Right forelimb (tissue), 1 donor: ENCODE data around the gene INF2.
"Not testable (repeated sequence)": the region's sequence is repeated elsewhere in the genome, so short reads cannot be mapped to it uniquely, and the experiment has no call there.

ENCODE experiments used
- DNase-seq: peaks from one replicate; pipeline ENCODE4 v3.0.0-alpha.2; 2018

The INF2 gene

DNA sequence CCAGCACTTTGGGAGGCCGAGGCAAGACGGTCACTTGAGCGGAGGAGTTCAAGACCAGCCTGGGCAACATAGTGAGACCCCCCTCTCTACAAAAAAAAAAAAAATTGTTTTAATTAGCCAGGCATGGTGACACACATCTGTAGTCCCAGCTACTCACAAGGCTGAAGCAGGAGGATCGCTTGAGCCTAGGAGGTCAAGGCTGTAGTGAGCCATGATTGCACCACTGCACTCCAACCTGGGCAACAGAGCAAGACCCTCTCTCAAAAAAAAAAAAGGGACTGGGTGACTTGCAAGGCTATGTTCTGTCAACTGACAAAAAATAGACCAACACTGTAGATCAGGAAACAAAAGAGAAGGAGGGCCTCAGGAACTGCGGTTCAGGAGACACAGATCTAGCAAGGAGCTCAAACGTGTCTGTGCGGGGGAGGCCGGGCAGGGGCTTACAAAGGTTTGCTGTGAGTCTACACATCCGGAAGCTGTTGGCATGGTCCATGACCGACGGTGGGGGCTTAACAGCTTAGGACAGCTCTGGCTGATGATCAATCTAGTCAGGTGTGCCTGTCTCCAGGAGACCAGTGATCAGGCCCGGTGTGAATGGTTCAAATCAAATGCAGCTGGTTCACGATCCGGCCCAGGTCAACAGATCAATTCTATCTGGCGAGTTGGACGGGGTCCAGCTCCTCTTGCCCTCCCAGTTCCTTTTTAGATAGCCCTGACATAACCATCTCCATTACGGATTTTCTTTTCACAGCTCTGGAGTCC lies 31.7 kb upstream of the INF2 start:
- DNase-seq, result no peak

- DNase-seq, result no peak
Observed at GRCh38 chr14:104658325-104658712, 31.1 kb upstream of the INF2 start.

GRCh38 chr14:104659146-104659545 lies 30.3 kb upstream of the INF2 start:
- no peak for DNase-seq

GRCh38 chr14:104659764-104660523 lies 29.5 kb upstream of the INF2 start:
- DNase-seq, result no peak

GRCh38 chr14:104660597-104660996 lies 28.8 kb upstream of the INF2 start:
- no peak for DNase-seq

DNA sequence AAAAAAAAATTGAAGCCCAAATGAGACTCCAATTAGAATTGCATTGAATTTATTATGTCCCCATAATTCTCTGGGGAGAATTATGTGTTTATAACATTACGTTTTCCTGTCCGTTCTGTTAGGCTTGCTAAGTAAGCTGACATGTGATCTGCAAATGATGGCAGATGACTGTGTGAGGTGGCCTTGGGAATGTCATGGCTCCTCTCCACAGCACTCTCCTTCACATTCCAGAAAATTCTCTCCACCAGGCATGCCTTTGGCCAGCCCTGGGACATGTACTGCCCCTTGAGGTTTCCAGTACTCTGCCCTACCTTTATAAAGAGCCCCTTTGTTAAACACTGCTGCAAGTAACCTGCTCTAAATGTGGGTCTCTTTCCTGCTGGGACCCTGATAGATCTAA lies 28.3 kb upstream of the INF2 start:
- no peak for DNase-seq

DNA sequence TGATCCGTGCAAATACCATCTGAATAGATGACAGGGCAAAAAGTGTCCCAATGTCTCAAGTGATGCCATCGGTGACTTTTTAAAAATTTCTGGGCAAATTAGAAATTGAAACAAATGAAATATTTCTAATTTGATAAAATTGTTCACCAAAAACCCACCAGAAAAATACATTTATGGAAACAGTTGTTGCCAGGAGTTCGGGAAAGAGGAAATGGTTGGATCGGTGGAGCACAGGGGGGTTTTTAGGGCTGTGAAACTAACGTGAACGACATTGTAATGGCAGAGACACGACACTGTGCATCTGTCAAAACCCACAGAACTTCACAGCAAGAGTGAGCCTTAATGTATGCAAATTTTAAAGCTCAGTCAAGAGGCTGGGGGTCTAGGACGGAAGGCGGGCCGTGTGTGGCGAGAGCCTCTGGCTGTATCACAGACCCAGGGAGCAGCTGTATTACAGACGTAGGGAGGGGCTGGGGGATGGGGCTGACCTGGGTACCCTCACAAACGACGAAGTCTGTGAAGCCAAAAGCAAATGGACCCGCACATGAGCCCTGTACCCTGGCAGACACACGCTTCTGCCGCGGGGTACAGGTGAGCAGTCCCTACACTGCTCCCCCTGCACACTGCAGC lies 27.8 kb upstream of the INF2 start:
- not testable (repeated sequence) for DNase-seq

DNA sequence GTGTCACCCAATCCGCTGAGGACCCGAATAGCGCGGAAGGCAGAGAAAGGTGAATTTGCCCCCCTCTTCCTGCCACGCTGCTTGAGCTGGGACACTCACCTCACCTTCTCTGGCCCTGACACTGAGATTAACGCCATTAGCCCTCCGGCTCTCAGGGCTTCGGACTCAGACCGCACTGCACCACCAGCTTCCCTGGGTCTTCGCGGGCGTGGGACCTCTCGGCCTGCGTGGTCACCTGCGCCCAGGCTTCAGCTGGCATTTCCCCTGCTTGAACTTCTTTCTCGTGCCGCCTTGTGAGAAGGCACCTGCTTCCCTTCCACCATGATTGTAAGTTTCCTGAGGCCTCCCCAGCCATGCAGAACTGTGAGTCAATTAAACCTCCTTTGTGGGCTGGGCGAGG lies 26.9 kb upstream of the INF2 start:
- not testable (repeated sequence) for DNase-seq

- no peak for DNase-seq
Observed at GRCh38 chr14:104664107-104664506, 25.3 kb upstream of the INF2 start.

DNA sequence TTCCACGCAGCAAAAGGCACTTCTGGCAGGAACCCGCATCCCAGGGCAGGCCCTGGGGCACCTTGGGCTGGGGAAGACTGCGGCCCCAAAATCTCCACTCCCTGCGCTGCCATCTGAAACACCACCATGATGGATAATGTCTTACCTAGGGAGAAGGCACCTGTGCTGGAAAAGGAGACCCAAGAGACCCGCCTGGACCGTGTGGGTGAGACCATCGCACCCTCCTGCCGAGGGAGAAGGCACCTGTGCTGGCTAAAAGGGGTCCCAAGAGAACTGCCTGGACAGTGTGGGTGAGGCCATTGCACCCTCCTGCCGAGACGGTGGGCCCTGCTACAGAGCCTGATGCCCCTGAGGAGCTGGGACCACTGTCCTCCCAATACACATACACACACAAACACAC lies 24.8 kb upstream of the INF2 start:
- DNase-seq, result no peak

DNA sequence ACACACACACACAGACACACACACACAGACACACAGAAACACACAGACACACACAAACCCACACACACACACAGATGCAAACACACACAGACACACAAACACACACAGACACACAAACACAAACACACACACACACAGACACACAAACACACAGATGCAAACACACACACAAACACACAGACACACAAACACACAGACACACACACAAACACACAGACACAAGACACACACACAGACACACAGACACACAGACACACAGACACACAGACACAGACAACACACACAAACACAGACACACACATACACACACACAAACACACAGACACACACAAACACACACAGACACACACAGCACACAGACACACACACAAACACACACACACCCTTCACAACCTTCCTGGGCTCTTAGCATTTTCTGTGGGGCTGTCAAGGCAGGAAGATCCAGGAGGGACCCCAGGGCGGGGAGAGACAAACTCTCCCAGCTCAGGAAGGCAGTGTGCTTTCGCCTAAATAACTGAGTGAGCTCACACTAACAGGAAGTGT lies 24.2 kb upstream of the INF2 start:
- no peak for DNase-seq

DNA sequence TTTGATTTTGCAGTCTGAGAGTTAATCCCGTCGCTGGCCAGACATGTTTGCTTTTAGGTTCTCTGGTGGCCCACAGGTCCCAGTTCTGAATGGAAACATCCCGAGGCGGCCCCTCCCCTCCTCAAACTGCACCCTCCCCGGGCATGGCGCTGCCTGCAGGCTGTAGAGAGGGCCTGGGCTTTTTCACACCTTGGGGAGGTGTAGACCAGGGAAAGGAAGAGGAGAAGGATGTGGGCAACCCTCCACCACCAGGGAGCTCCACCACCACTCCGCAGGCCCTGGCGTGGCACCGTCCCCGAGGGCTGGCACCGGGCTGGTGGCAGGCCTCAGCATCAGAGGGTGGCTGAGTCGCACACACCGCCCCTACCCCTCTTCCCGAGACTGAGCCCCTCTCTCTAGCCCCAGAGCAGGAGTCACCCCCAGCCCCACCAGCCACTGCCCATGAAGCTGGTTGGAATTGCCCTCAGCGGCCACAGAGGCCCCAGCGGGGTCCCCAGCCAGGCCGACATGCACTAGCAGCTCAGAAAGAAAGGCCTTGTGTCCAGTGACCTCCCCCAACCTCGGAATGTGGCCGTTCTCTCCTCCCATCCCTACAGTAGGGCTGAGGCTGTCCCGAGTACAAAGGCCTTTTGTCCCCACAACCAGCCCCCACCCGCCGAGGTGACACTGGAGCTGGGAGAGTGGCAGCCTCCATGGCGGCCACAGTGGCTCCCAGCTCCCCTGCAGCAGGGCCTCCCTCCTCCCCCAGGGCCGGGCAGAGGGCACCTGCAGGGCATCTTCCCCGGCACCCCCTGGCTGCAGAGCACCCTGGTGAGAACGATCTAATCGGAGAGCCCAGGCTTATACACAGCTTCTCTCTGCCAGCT lies 23.5 kb upstream of the INF2 start:
- DNase-seq, result peak; percentile 59

GRCh38 chr14:104666523-104666895 lies 22.9 kb upstream of the INF2 start:
- not testable (repeated sequence) for DNase-seq

DNA sequence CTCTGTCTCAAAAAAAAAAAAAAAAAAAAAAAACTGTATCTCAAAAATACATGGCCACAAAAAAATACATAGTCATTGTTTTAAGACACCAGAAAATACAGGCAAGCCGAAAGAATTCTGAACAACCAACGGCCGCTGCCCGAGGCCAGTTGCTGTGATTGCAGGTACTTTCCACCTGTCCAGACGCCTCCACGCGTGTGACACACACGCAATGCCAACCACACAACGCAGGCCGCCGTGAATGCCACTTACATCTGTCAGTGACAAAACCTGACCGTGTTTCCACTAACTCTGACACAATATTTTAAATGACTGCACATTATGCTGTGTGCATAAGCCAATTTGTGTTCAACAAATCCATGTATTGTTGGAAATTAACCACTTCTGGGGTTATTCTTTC lies 22.4 kb upstream of the INF2 start:
- no peak for DNase-seq

DNA sequence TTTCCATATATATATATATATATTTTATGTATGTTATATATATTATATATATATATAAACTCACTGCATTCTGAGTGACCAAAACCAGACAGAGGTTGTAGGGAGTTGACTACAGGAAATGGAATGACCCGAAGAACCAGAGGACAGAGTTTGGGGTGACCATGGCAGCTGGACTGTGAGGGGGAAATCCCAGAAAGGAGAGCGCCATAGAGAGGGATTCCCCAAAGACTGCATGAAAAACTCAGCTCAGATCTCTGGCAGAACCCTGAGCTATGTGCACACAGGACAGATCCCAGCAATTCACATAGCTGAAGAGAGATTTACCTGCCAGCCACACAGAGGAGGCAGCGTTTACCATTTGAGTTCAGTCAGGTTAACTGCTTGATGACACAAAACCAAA lies 19.7 kb upstream of the INF2 start:
- DNase-seq, result no peak

GRCh38 chr14:104671330-104671977 lies 18.0 kb upstream of the INF2 start:
- not testable (repeated sequence) for DNase-seq

- DNase-seq, result not testable (repeated sequence)
Observed at GRCh38 chr14:104672119-104672518, 17.3 kb upstream of the INF2 start.

DNA sequence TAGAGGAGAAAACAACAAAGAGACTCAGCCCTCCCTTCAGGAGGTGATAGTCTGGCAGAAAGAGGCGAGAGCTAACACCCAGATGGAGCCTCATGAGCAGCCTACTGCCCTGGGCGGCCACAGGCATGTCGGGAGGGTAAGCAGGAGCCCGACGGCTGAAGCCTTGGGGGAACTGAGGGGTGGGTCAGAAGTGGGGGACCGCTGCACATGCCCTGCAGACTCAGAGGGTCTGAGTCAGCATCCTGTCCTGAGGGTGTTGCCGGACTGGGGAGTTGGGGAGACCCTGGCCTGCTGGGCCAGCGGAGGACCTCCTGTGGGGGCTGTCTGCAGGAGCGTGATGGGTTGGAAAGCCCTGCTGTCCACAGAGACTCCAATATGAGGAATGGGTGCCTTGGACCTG lies 15.9 kb upstream of the INF2 start:
- no peak for DNase-seq

- DNase-seq, result no peak
Observed at GRCh38 chr14:104675447-104675846, 14.0 kb upstream of the INF2 start.

DNA sequence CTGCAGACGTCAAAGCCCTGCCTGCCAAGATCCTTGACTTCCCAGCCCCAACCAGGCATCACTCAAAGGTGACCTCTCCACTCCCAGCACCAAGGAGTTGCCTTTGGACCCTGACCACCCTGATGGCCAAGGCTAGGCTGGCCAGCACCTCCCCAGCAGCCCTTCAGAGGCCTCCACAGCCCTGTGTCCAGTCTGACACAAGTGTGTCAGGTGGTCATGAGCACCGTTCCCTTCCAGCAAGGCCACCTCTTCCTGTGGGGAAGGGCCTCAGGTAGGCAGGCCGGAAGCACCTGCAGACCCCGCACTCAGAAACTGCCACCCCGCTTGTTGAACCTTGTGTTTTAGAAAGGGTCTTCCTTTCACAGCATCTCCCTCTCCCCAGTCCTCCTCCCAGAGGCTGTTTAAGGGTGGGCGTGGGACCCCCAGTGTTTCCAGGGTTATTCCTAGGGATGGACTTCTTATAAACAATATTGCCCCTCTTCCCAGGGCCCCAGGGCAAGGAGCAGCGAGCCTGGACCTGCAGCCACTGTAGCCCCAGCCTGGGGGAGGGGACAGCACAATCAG lies 13.2 kb upstream of the INF2 start:
- DNase-seq, result no peak

GRCh38 chr14:104676694-104677511 lies 12.5 kb upstream of the INF2 start:
- no peak for DNase-seq
